Nephron progenitor cell (in vitro differentiated cells): ENCODE data around the gene FIP1L1.

ENCODE experiments used
- DNase-seq: peaks from one replicate; pipeline ENCODE4 v3.0.0; 2021
- H3K27ac Mint-ChIP-seq: 2 replicates; pipeline ENCODE4 v1.8.0; 2021; ENCODE audit warnings: mild to moderate bottlenecking, moderate library complexity, mixed read lengths
- H3K27me3 Mint-ChIP-seq: 2 replicates; pipeline ENCODE4 v1.8.0; 2021; ENCODE audit warnings: mild to moderate bottlenecking, low read depth, mixed read lengths; ENCODE audit not compliant: poor library complexity
- H3K36me3 Mint-ChIP-seq: 2 replicates; pipeline ENCODE4 v1.8.0; 2021; ENCODE audit warnings: low read depth, mixed read lengths
- H3K4me1 Mint-ChIP-seq: 2 replicates; pipeline ENCODE4 v1.8.0; 2021; ENCODE audit warnings: mixed read lengths
- H3K4me3 Mint-ChIP-seq: 2 replicates; pipeline ENCODE4 v1.8.0; 2021; ENCODE audit warnings: mild to moderate bottlenecking, moderate library complexity, mixed read lengths
- H3K9me3 Mint-ChIP-seq: 2 replicates; pipeline ENCODE4 v1.8.0; 2021; ENCODE audit warnings: mild to moderate bottlenecking, moderate library complexity, mixed read lengths
- CTCF ChIP-seq: fragments of 200-600 bp; sonication (generic); IDR thresholded peaks from 2 replicates; pipeline ENCODE4 v1.5.0; 2021; ENCODE audit warnings: antibody characterized with exemption

FIP1L1 gene

GRCh38 chr4:53507058-53507457 is 129.6 kb downstream of the FIP1L1 start:
- H3K4me3 Mint-ChIP-seq, result no peak overlapping the region
- H3K36me3 Mint-ChIP-seq, result no peaks in the 10 kb centered on the region
- peaks cover 6% of the 10 kb centered on the region for H3K4me1 Mint-ChIP-seq
- peaks cover 5% of the 10 kb centered on the region for H3K27me3 Mint-ChIP-seq
- H3K9me3 Mint-ChIP-seq, result no peaks in the 10 kb centered on the region
- no peak for TF ChIP-seq CTCF
- H3K27ac Mint-ChIP-seq, result no peak overlapping the region
- no peak for DNase-seq

GRCh38 chr4:53507671-53508286 is 130.3 kb downstream of the FIP1L1 start:
- H3K27me3 Mint-ChIP-seq, result peaks cover 5% of the 10 kb centered on the region
- H3K4me3 Mint-ChIP-seq, result no peak overlapping the region
- no peak for TF ChIP-seq CTCF
- no peaks in the 10 kb centered on the region for H3K9me3 Mint-ChIP-seq
- H3K4me1 Mint-ChIP-seq, result peaks cover 6% of the 10 kb centered on the region
- DNase-seq, result no peak
- no peaks in the 10 kb centered on the region for H3K36me3 Mint-ChIP-seq
- H3K27ac Mint-ChIP-seq, result no peak overlapping the region

GRCh38 chr4:53508446-53508845 is 131.0 kb downstream of the FIP1L1 start:
- no peak for TF ChIP-seq CTCF
- Mint-ChIP-seq H3K9me3 (no peaks in the 10 kb centered on the region), H3K4me3 (no peak overlapping the region), H3K27me3 (peaks cover 5% of the 10 kb centered on the region), H3K4me1 (peaks cover 6% of the 10 kb centered on the region), H3K27ac (no peak overlapping the region), H3K36me3 (no peaks in the 10 kb centered on the region)
- no peak for DNase-seq

GRCh38 chr4:53510321-53510720 is 132.9 kb downstream of the FIP1L1 start:
- Mint-ChIP-seq H3K4me3 (no peak overlapping the region), H3K36me3 (no peaks in the 10 kb centered on the region), H3K27ac (no peak overlapping the region), H3K9me3 (no peaks in the 10 kb centered on the region), H3K27me3 (peaks cover 3% of the 10 kb centered on the region), H3K4me1 (peaks cover 6% of the 10 kb centered on the region)
- no peak for TF ChIP-seq CTCF
- no peak for DNase-seq
